Superior temporal gyrus (tissue), 1 donor: ENCODE measurements around the gene TGM1.
"Not testable (repeated sequence)": the region's sequence is repeated elsewhere in the genome, so short reads cannot be mapped to it uniquely, and the experiment has no call there.

Experiments
- DNase-seq: peaks from one replicate; pipeline ENCODE4 v3.0.0-alpha.2; 2016; ENCODE audit errors: extremely low spot score

Gene TGM1

DNA sequence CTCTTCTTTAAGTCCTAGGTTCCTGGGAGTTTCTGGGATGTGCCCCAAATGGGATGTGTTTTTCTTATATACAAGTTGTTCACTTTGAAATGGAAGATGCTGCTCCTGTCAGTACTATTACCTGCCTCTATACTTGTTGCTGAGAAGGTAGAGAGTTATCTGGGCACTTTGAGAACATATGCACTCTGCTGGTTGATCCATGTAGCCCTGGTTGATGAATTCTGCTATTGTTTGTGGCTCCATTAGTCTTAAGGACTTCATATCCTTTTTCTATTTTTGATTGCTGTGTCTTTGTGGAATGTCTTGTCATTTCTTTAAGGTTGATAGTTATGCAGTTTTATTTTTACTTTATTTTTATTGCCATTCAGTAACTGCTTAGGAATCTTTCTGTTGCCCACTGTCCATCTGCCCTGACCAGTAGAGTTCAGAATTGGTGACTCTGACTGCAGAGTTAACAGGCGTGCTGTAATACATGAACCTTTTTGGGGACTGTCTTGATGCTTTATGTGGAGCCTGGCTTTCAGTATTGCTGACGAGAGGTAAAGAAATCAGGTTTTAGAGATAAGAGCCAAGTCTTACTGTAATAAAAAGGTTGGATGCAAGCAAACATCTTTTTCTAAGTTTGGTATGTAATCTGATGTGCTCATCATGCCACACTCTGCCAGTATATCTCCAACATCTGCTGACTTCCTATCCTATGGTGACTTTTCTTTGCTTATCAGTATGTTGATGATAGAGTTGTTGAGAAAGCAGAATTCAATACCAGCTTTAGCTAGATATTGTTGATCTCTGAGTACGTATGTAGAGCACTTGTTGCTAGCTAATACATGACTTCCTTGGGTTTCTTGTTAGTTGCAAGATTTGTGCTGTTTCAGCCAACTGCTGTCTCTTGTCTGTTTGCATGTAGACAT lies 28.6 kb downstream of the TGM1 start:
- DNase-seq: no peak

DNA sequence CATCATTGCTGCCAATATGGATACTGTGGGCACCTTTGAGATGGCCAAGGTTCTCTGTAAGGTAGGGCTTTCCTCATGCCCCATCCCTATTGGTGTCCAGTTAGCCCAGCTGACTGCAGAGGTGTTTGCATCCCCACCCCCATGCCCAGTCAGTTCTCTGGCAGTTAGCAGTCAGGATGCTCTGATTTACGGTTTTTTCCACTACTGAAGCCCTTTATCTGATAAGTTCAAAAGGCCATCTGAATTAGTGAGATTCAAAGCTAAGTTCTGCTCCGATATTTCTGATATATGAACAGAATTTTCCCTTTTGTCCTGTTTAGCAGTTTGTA lies 29.5 kb downstream of the TGM1 start:
- DNase-seq: no peak

DNA sequence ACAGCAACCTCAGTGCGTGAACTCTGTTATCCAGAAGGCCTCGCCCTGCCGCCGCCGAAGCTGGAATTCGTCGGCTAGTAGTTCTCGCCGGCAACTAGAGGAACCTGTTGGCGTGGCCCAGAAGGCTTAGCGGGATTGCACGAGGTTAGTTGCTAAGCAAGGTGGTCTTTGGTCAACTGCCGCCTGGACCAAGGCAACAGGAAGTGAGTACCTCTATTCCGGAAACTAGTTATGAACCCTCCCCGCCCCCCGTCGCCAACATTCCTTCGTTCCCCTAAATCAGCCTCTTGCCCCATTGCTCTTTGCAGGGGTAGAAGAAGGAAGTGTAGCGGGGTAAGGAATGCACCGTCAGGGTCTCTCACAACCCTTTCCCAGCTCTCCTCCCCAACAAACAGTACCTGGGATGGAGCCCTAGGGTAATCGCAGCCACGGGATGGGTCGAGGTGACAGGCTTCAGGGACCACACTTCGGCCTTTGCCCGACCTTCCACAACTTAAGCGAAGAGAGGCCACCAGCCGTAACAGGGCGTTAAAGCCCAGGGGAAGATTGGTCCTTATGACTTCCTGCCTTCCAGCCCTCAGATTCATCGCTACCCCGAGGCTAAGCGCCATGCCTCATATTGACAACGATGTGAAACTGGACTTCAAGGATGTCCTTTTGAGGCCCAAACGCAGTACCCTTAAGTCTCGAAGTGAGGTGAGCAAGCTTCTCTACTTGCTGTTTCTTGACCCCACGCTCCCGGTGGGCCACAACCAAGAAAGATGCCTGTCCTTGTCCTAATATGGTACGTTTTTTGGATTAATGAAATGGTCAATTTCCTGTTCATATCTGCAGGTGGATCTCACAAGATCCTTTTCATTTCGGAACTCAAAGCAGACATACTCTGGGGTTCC lies 30.1 kb downstream of the TGM1 start, which contains the start of gene GMPR2:
TSS of gene GMPR2 (plus strand) at position 285 of the 893 bp plus-strand sequence. CDS start at position 610, 325 bp downstream.
- no peak for DNase-seq

- DNase-seq: peak; percentile 96
Measured at GRCh38 chr14:24232121-24232644, 30.8 kb downstream of the TGM1 start, which contains the start of gene NEDD8. TSS of gene NEDD8 (minus strand) at chr14:24232367. CDS start at chr14:24232267, 100 bp downstream.

DNA sequence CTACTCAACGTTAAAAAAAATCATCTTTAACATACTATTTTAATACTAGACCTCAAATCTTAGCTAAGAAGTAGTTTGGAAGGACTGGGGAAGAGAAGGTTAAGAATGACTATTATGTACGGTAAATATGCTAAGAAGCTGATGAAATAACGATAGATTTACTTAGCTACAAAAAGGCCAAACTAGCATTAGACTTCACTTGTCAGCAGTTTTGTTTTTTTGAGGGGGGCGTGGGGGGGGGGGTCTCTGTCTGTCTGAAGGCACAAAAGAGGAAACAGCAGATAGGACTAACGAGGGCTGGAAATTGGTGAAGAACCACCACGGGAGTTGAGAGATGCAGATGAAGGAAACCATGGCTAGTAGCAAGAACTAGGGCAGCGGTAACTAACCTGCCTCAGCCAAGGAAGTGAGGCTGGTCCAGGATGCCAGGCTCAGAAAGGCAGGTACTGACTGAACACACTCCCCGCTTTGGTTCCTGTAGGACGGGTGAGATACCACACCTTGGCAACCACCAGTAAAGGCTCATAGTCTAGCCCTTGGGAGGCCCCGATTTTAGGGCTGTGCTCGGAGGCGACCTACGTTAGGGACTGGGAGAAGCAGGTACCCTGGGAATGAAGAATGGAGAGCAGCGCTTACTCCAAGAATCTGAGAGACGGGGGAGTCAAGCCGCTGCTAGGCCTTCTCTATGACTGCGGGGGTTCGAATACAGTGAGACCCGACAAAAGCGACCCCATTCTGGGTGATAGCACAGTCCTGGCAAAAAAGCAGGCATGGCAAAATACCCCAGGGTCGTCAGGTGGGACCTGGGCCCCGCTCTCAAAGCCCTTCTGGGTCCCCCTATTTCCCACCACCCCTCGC lies 31.5 kb downstream of the TGM1 start:
- DNase-seq: no peak

DNA sequence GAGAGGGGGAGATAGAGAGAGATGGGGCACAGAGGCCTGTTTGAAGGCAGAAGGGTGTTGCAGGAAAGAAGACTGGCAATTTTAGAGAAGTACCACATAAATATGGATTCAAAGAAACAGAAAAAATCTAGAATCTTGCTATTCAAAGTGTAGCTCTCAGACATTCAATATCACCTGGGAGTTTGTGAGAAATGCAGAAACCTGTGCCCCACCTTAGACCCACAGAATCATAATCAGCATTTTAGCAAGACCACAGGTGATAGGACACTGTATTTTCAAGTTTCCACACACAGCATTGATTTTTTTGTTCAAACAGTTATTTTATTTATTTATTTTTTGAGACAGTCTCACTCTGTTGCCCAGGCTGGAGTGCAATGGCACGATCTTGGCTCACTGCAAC lies 34.1 kb downstream of the TGM1 start:
- DNase-seq: no peak

DNA sequence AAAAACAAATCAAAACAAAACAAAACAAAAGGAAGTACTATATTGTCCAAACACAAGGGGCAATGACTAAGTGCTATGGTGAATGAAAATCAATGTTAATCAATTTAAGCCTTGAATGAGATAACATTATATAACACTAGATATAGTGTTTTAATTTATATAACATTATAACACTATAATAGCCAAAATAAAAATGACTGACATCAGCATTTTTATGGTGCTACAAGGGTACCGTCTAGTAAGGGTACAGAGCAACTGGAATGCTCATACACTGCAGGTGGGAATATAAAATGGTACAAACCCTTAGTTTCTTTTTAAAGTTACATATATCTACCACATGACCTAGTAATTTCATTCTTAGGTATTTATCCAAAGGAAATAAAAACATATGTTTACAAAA lies 36.5 kb downstream of the TGM1 start:
- no peak for DNase-seq

DNA sequence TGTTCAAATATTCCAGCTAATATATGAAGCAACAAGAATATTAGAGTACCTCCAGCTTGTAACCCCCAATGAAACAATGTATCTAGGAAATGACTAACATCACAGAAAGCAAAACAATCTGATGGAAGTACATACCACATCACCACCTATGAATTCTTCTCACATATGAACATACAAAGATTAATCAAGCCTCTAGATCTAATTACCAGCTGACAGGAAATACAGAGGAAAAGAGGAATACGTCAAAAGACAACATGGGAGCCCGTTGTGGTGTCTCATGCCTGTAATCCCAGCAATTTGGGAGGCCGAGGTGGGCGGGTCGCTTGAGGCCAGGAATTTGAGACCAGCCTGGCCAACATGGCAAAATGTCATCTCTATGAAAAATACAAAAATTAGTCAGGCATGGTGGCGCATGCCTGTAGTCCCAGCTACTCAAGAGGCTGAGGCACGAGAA lies 38.3 kb downstream of the TGM1 start:
- no peak for DNase-seq

DNA sequence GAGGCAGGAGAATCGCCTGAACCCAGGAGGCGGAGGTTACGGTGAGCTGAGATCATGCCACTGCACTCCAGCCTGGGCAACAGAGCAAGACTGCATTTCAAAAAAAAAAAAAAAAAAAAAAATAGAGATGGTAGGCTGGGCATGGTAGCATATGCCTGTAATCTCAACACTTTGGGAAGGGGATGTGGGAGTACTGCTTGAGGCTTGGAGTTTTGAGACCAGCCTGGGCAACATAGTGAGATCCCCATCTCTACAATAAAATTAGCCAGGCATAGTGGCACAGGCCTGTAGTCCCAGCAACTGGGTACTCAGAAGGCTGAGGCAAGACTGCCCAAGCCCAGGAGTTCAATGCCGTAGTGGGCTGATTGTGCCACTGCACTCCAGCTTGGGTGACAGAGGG lies 40.0 kb downstream of the TGM1 start:
- DNase-seq: not testable (repeated sequence)

- no peak for DNase-seq
Measured at GRCh38 chr14:24219521-24219920, 43.5 kb downstream of the TGM1 start.

GRCh38 chr14:24219080-24219479 lies 43.9 kb downstream of the TGM1 start:
- no peak for DNase-seq

DNA sequence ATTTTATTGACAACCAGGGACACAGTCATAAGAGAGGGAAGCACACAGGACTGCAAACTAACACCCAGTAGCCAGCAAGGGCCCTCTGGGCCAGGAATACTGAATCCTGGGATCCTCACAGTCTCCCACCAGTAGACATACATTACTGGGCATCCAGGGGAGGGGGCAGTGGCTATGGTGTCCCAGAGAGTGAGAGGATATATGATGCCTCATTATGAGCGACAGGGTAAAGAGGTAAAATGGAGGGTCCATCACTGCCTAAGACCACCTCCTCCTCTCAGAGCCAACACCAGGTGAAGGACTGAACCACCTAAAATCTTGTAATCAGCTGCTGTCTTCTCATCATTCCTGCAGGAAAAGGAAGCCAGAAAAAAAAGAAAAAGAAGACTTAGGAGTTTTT lies 46.1 kb downstream of the TGM1 start:
- DNase-seq: not testable (repeated sequence)

DNA sequence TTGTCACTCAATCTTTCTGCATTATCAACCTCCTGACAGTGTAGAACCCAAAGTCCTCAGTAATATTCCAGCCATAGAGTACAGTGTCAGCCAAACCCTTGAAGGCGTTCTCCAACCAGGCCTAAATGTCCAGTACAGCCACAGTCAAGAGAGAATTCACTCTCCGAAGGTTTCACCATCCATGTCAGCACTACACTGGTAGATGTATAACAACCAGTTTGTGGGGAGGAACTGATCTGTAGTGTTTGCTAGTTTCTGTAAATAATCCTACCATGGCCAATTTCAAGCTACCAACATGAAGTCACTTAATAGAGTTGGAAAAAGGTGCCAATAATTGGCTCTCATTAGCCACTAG lies 46.7 kb downstream of the TGM1 start:
- no peak for DNase-seq

DNA sequence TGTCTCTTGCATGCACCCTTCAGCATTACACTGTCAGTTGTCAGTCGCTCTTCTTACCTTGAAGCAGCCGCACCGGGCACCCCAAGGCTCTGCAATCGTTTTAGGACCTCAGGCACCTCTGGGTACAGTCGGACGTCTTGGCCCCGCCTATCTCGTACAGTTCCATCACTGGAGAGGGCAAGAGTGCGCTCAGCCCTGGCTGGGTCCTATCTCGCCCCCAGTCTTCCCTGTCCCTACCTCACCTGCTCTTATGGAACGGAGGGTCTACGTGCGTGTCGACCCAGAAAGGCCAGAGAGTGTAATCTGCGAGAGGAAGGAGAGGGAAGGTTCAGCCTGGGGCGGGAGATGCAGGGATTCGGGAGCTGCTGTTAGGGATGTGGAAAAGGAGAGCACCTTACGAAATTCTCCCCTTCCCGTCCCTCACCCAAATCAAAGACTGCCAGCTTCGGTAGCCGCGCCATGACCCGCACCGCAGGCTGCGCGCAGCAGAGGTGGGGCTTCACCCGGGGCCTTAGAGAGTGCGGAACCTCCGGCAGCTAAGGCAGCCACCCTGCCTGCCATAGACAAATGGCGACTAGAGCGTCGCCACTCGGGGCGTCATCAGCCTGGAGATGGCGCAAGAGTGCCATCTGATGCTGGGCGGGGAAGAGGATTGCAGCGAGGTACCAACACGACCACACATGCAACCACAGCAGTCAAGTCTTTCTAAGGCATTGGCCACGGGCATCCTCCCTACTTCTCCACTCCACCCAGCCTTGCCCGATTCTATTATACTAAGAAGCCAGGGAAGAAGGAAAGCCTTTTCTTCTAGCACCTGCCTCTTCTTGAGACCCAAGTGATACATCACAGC lies 47.3 kb downstream of the TGM1 start, which contains the start of gene MDP1:
TSS of gene MDP1 (minus strand) at position 572 of the 850 bp plus-strand sequence. CDS start at position 461, 111 bp downstream.
- DNase-seq: peak; percentile 92

DNA sequence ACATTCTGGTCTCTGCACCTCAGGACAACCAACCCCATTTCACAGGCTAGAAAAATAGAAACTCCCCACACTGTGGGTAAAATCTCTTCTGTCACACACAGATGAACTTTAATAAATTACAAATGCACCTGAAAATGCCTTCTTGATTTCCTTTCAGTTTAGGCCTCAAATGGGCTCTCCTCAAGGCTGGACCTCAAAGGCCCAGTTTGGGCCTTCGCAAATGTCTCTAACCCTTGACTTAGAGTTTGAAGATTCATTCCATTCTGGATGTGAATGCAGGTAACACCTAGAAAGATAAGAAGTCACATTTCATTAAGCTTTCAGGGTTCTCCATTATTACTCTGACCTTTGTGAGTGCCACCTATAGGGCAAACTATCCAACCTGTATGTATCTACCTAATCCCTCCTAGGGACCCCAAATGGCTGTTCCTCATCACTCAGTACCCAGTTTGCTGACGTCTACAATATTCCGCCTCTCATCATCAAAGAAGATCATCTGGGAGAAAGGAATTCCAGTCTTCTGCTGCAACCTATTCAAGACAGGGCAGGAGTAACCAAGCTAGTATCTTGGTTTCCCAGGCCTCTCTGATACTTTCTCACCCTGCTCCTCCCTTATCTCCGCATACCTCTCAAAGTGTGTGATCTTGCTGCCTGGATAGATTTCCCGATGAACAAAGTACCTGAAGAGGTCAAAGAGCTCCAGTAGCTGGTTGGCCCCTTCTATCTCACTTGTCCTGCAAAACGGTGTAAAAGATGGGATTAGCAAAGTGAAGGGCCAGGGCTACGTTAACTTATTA lies 48.9 kb downstream of the TGM1 start:
- no peak for DNase-seq

DNA sequence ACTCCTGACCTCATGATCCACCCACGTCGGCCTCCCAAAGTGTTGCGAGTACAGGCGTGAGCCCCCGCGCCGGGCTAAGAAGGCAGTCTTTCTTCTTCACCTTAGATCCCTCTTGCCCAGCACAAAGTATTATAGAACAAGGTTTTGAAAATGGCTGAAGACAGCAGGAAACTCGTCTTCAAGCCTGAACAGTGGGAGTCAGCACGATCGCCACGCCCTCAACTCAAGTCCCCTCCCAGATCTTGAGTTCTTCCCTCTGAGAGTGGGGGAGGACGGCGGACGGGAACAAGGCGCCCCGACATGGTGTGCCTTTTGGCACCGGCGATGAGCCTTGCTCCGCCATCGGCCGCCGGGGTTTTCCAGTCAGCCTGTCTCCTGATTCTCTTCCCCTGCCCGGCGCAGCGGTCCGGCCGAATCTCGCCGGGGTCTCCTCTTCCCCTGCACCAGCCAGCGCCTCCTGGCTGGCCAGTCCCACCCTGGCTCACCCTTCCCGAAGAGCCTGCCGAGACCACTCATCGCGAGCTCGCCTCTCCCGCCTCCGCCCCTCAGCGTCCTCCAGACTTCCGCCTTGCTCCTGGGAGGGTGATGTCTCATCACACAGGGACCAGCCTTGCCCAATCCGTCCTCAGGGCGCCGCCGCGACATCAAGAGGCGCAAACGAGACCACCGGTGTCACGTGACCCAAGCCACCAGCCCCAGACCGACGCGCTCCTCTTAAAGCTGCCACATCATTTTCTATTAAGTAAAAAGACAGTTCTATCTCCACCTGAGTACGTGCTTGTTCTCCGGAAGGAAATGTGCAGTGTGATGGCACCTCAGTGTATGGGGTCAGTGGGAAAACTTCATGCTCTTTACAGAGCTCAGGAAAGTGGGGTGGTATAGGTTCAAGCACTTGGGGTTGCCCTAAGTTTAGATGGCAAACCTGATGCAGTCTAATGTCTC lies 49.8 kb downstream of the TGM1 start, which contains the start of gene CHMP4A:
TSS of gene CHMP4A (minus strand) at position 565 of the 942 bp plus-strand sequence. CDS start at position 516, 49 bp downstream.
- DNase-seq: peak; percentile 94

GRCh38 chr14:24211311-24211710 lies 51.7 kb downstream of the TGM1 start:
- no peak for DNase-seq

DNA sequence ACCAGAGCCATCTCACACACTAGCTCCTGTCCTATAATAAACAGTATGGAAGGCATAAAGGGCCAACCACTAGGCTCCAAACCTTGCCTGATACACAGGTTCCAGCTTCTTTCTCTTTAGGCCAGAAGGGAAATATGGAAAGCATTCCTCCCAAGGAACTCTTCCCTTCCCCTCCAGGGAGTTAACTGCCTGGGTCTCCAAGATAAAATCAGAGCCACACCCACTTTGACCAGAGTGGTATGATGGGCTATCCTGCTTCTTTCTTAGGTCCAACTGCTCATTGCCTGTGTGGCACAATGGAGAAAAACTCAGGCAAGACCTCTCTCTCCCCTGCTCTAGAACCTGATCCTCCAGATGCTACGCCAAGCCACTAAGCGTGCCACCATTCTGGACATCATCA lies 55.4 kb downstream of the TGM1 start:
- no peak for DNase-seq
